ENCODE results near the gene TCERG1L. TPM values are rescaled to one million over a fixed set of nuclear protein-coding genes. Genes with fewer than 3 reads are reported as not detected.

TCERG1L gene
- total and polyA plus RNA-seq, 2 experiments from 2014 or later: 0.47 to 0.73 TPM

GRCh38 chr10:131315344-131315743, 3.8 kb upstream of the TCERG1L start:
- TF ChIP-seq EZH2 (IDR thresholded peaks at IDR 0.05; ENCODE audit: borderline replicate concordance) (no peak), CTCF (IDR thresholded peaks at IDR 0.05; ENCODE audit: poor library complexity) (no peak), EZH2phosphoT487 (IDR thresholded peaks at IDR 0.05; ENCODE audit: low read depth, severe bottlenecking, unreplicated experiment) (no peak)
- Histone ChIP-seq H3K79me2 (no peaks in the 10 kb centered on the region), H3K4me3 (no peak overlapping the region), H3K4me2 (no peak overlapping the region), H3K9me3 (ENCODE audit: low read depth) (no peaks in the 10 kb centered on the region), H2AFZ (no peak overlapping the region), H3K27me3 (peaks cover 37% of the 10 kb centered on the region), H3K4me1 (ENCODE audit: insufficient read depth) (peaks cover 9% of the 10 kb centered on the region), H3K9me2 (replicated peaks; ENCODE audit: insufficient read depth) (no peaks in the 10 kb centered on the region), H3K36me3 (replicated peaks; ENCODE audit: insufficient read depth, low read depth) (no peaks in the 10 kb centered on the region), H3K27ac (no peak overlapping the region), H4K20me1 (ENCODE audit: insufficient read depth, poor library complexity, severe bottlenecking) (no peaks in the 10 kb centered on the region)
- 63% methylated on average over 9 of the region's 9 CpGs for WGBS (ENCODE audit: low lambda C conversion rate, missing lambda C conversion rate)
- DNase-seq (ENCODE audit: low spot score): peak; percentile 33

- Histone ChIP-seq H3K9me3 (ENCODE audit: low read depth) (no peaks in the 10 kb centered on the region), H3K36me3 (replicated peaks; ENCODE audit: insufficient read depth, low read depth) (no peaks in the 10 kb centered on the region), H3K27ac (no peak overlapping the region), H3K9me2 (replicated peaks; ENCODE audit: insufficient read depth) (no peaks in the 10 kb centered on the region), H2AFZ (no peak overlapping the region), H4K20me1 (ENCODE audit: insufficient read depth, poor library complexity, severe bottlenecking) (no peaks in the 10 kb centered on the region), H3K79me2 (no peaks in the 10 kb centered on the region), H3K4me2 (no peak overlapping the region), H3K27me3 (peaks cover 42% of the 10 kb centered on the region), H3K4me1 (ENCODE audit: insufficient read depth) (peaks cover 9% of the 10 kb centered on the region), H3K4me3 (no peak overlapping the region)
- WGBS (ENCODE audit: low lambda C conversion rate, missing lambda C conversion rate): 77% methylated on average over 10 of the region's 10 CpGs
- no peak for DNase-seq (ENCODE audit: low spot score)
- TF ChIP-seq EZH2phosphoT487 (IDR thresholded peaks at IDR 0.05; ENCODE audit: low read depth, severe bottlenecking, unreplicated experiment): no peak
- no peak for TF ChIP-seq CTCF (IDR thresholded peaks at IDR 0.05; ENCODE audit: poor library complexity)
- TF ChIP-seq EZH2 (IDR thresholded peaks at IDR 0.05; ENCODE audit: borderline replicate concordance): no peak
Observed at GRCh38 chr10:131314799-131315198, 3.3 kb upstream of the TCERG1L start.

GRCh38 chr10:131314148-131314547, 2.6 kb upstream of the TCERG1L start:
- Histone ChIP-seq H3K4me2 (no peak overlapping the region), H3K9me3 (ENCODE audit: low read depth) (no peaks in the 10 kb centered on the region), H3K36me3 (replicated peaks; ENCODE audit: insufficient read depth, low read depth) (no peaks in the 10 kb centered on the region), H3K27ac (no peak overlapping the region), H3K4me3 (no peak overlapping the region), H3K27me3 (peaks cover 48% of the 10 kb centered on the region), H2AFZ (no peak overlapping the region), H3K4me1 (ENCODE audit: insufficient read depth) (peaks cover 9% of the 10 kb centered on the region), H3K9me2 (replicated peaks; ENCODE audit: insufficient read depth) (no peaks in the 10 kb centered on the region), H3K79me2 (no peaks in the 10 kb centered on the region), H4K20me1 (ENCODE audit: insufficient read depth, poor library complexity, severe bottlenecking) (no peaks in the 10 kb centered on the region)
- TF ChIP-seq EZH2phosphoT487 (IDR thresholded peaks at IDR 0.05; ENCODE audit: low read depth, severe bottlenecking, unreplicated experiment): no peak
- TF ChIP-seq CTCF (IDR thresholded peaks at IDR 0.05; ENCODE audit: poor library complexity): no peak
- no peak for TF ChIP-seq EZH2 (IDR thresholded peaks at IDR 0.05; ENCODE audit: borderline replicate concordance)
- DNase-seq (ENCODE audit: low spot score): no peak
- WGBS (ENCODE audit: low lambda C conversion rate, missing lambda C conversion rate): 94% methylated on average over 3 of the region's 3 CpGs

GRCh38 chr10:131313377-131313776, 1.9 kb upstream of the TCERG1L start:
- H3K4me1 ChIP-seq (ENCODE audit: insufficient read depth): peaks cover 9% of the 10 kb centered on the region
- no peak overlapping the region for H3K4me3 ChIP-seq
- 83% methylated on average over 6 of the region's 6 CpGs for WGBS (ENCODE audit: low lambda C conversion rate, missing lambda C conversion rate)
- no peaks in the 10 kb centered on the region for H3K79me2 ChIP-seq
- TF ChIP-seq EZH2 (IDR thresholded peaks at IDR 0.05; ENCODE audit: borderline replicate concordance) (no peak), EZH2phosphoT487 (IDR thresholded peaks at IDR 0.05; ENCODE audit: low read depth, severe bottlenecking, unreplicated experiment) (no peak)
- no peaks in the 10 kb centered on the region for H4K20me1 ChIP-seq (ENCODE audit: insufficient read depth, poor library complexity, severe bottlenecking)
- no peaks in the 10 kb centered on the region for H3K9me3 ChIP-seq (ENCODE audit: low read depth)
- H3K9me2 ChIP-seq (replicated peaks; ENCODE audit: insufficient read depth): no peaks in the 10 kb centered on the region
- H3K36me3 ChIP-seq (replicated peaks; ENCODE audit: insufficient read depth, low read depth): no peaks in the 10 kb centered on the region
- peaks cover 54% of the 10 kb centered on the region for H3K27me3 ChIP-seq
- no peak overlapping the region for H3K27ac ChIP-seq
- H3K4me2 ChIP-seq: no peak overlapping the region
- H2AFZ ChIP-seq: no peak overlapping the region
- no peak for DNase-seq (ENCODE audit: low spot score)
